GM23248 (cell line): ENCODE measurements around the gene CREB3L1. TPM values are rescaled to one million over a fixed set of nuclear protein-coding genes. Genes with fewer than 3 reads are reported as not detected.

Experiments
- DNase-seq: peaks from one replicate; pipeline ENCODE4 v3.0.0-alpha.2; 2015
- H2AFZ ChIP-seq: fragments of 200-600 bp; sonication (generic); 2 replicates; pipeline ENCODE4 v1.6.1; 2016; ENCODE audit warnings: antibody characterized with exemption
- H3F3A ChIP-seq: fragments of 200-600 bp; sonication (generic); 2 replicates; pipeline ENCODE4 v1.6.1; 2016; ENCODE audit warnings: mild to moderate bottlenecking, antibody characterized with exemption, mixed run types; ENCODE audit not compliant: insufficient read depth
- H3K27ac ChIP-seq: fragments of 200-600 bp; sonication (generic); 2 replicates; pipeline ENCODE4 v1.5.1; 2016; ENCODE audit warnings: mild to moderate bottlenecking
- H3K27me3 ChIP-seq: fragments of 200-600 bp; sonication (generic); replicated peaks from 2 replicates; pipeline ENCODE4 v1.6.1; 2016; ENCODE audit warnings: mild to moderate bottlenecking; ENCODE audit not compliant: insufficient read depth
- H3K36me3 ChIP-seq: fragments of 200-600 bp; sonication (generic); 2 replicates; pipeline ENCODE4 v1.6.1; 2016; ENCODE audit warnings: low read depth, mild to moderate bottlenecking
- H3K4me1 ChIP-seq: fragments of 200-600 bp; sonication (generic); 2 replicates; pipeline ENCODE4 v1.6.1; 2016; ENCODE audit warnings: mild to moderate bottlenecking; ENCODE audit not compliant: insufficient read depth
- H3K4me2 ChIP-seq: fragments of 200-600 bp; sonication (generic); one replicate; pipeline ENCODE4 v1.6.1; 2016; ENCODE audit warnings: mild to moderate bottlenecking; ENCODE audit not compliant: unreplicated experiment
- H3K4me3 ChIP-seq: fragments of 200-600 bp; sonication (generic); 2 replicates; pipeline ENCODE4 v1.5.1; 2016; ENCODE audit warnings: mild to moderate bottlenecking
- H3K79me2 ChIP-seq: fragments of 200-600 bp; sonication (generic); 2 replicates; pipeline ENCODE4 v1.6.1; 2016; ENCODE audit warnings: mild to moderate bottlenecking; ENCODE audit not compliant: insufficient read depth
- H3K9ac ChIP-seq: fragments of 200-600 bp; sonication (generic); 2 replicates; pipeline ENCODE4 v1.6.1; 2016; ENCODE audit warnings: mild to moderate bottlenecking
- H3K9me2 ChIP-seq: fragments of 200-600 bp; sonication (generic); 2 replicates; pipeline ENCODE4 v1.6.1; 2016; ENCODE audit warnings: mixed run types, mild to moderate bottlenecking, moderate library complexity; ENCODE audit not compliant: insufficient read depth
- H3K9me3 ChIP-seq: fragments of 200-600 bp; sonication (generic); one replicate; pipeline ENCODE4 v1.6.1; 2017; ENCODE audit warnings: low read depth
- H4K20me1 ChIP-seq: fragments of 200-600 bp; sonication (generic); 2 replicates; pipeline ENCODE4 v1.6.0; 2016; ENCODE audit not compliant: insufficient read depth
- EZH2 ChIP-seq: fragments of 200-600 bp; sonication (generic); IDR thresholded peaks from 2 replicates; pipeline ENCODE4 v1.6.1; 2018; ENCODE audit warnings: antibody characterized with exemption, mild to moderate bottlenecking; ENCODE audit not compliant: insufficient read depth, poor library complexity, severe bottlenecking
- EZH2phosphoT487 ChIP-seq: fragments of 200-600 bp; sonication (generic); IDR thresholded peaks from 2 replicates; pipeline ENCODE4 v1.6.1; 2018; ENCODE audit warnings: antibody characterized with exemption, moderate library complexity, mild to moderate bottlenecking, low read depth; ENCODE audit not compliant: insufficient read depth
- WGBS, 2 experiments: methylation state at CpG; one replicate each; pipeline ENCODE4 v1.1.6; 2015 to 2017; ENCODE audit warnings: low lambda C conversion rate in 2 of 2, low coverage in 1 of 2; ENCODE audit errors: missing lambda C conversion rate in 2 of 2; 5-methylcytosine and 5-hydroxymethylcytosine counted together
- in situ Hi-C: fragments of 300-500 bp; cut with MboI; formaldehyde crosslinking; loops from 2 replicates; pipeline ENCODE4 v1.15.0; 2020
- polyA plus RNA-seq: library from polyadenylated mRNA; unstranded; fragments of >200 nt; fragmentation: Nextera tagmentation; extraction: Ambion mirVana; gene quantifications from 2 replicates; pipeline ENCODE4 v1.2.1, GENCODE V29; 2016
- total RNA-seq: library from RNA; depleted of rRNA; stranded (reverse); fragments of >200 nt; shearing (Covaris generic); gene quantifications from 2 replicates; pipeline ENCODE4 v1.2.3, GENCODE V29; 2014

CREB3L1 gene
- total and polyA plus RNA-seq, 2 experiments from 2014 or later, result 37.7 to 146 TPM

GRCh38 chr11:46291441-46292150, 14.1 kb downstream of the CREB3L1 start:
- no peaks in the 10 kb centered on the region for H3K9me3 ChIP-seq
- 1 to 3% methylated on average over 10 of the region's 10 CpGs for WGBS, 2 experiments
- H3K79me2 ChIP-seq, result peaks cover 80% of the 10 kb centered on the region
- no peaks in the 10 kb centered on the region for H3K27me3 ChIP-seq
- in situ Hi-C loops, result no loop called here
- TF ChIP-seq EZH2 (no peak), EZH2phosphoT487 (no peak)
- no peak overlapping the region for H2AFZ ChIP-seq
- DNase-seq, result peak; percentile 90
- peak overlapping the region; percentile 73 for H3K4me2 ChIP-seq
- no peaks in the 10 kb centered on the region for H4K20me1 ChIP-seq
- H3K9me2 ChIP-seq, result no peaks in the 10 kb centered on the region
- H3K9ac ChIP-seq, result peak overlapping the region; percentile 90
- H3F3A ChIP-seq, result peaks cover 64% of the 10 kb centered on the region
- peaks cover 68% of the 10 kb centered on the region for H3K4me1 ChIP-seq
- peak overlapping the region; percentile 99 for H3K27ac ChIP-seq
- 0 out of 2 replicates have a peak, but pooled peaks cover 3% of the 10 kb centered on the region for H3K36me3 ChIP-seq
- peak overlapping the region; percentile 32 for H3K4me3 ChIP-seq

DNA sequence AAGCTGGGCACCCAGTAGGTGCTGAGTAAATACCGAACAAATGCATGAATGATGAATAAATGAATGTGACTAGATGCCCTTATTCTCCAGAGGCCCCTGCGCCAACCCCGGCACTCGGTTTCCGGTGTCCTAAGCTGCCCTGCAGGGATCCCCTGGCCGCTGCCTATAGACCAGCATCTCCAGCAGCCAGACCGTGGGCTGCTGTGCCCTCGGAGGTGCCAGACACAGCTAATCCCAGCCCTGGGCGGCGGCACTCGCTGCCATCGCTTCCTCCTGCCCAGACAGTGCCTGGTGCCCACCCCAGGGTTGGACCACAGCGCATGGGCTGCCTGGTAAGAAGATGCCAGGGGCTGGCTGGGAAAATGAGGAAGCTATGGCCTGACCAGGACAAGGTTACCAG, 15.6 kb downstream of the CREB3L1 start:
- H3K27me3 ChIP-seq, result no peaks in the 10 kb centered on the region
- no peak for TF ChIP-seq EZH2phosphoT487
- no peak for TF ChIP-seq EZH2
- peaks cover 80% of the 10 kb centered on the region for H3K79me2 ChIP-seq
- no peaks in the 10 kb centered on the region for H3K9me3 ChIP-seq
- 28 to 34% methylated on average over 13 of the region's 13 CpGs for WGBS, 2 experiments
- H3K4me3 ChIP-seq, result no peak overlapping the region
- H3F3A ChIP-seq, result peaks cover 64% of the 10 kb centered on the region
- in situ Hi-C loops, result no loop called here
- DNase-seq, result no peak
- H3K36me3 ChIP-seq, result no peaks in the 10 kb centered on the region
- no peaks in the 10 kb centered on the region for H4K20me1 ChIP-seq
- H2AFZ ChIP-seq, result no peak overlapping the region
- H3K27ac ChIP-seq, result peak overlapping the region; percentile 99
- no peaks in the 10 kb centered on the region for H3K9me2 ChIP-seq
- H3K9ac ChIP-seq, result peak overlapping the region; percentile 90
- H3K4me2 ChIP-seq, result peak overlapping the region; percentile 73
- H3K4me1 ChIP-seq, result peaks cover 80% of the 10 kb centered on the region

GRCh38 chr11:46293641-46294103, 16.2 kb downstream of the CREB3L1 start:
- H3F3A ChIP-seq, result peaks cover 70% of the 10 kb centered on the region
- peak overlapping the region; percentile 73 for H3K4me2 ChIP-seq
- peak overlapping the region; percentile 99 for H3K27ac ChIP-seq
- no peak overlapping the region for H3K4me3 ChIP-seq
- H3K27me3 ChIP-seq, result no peaks in the 10 kb centered on the region
- H3K79me2 ChIP-seq, result peaks cover 79% of the 10 kb centered on the region
- H4K20me1 ChIP-seq, result no peaks in the 10 kb centered on the region
- in situ Hi-C loops, result no loop called here
- no peaks in the 10 kb centered on the region for H3K9me2 ChIP-seq
- H3K9me3 ChIP-seq, result no peaks in the 10 kb centered on the region
- DNase-seq, result peak; percentile 99
- WGBS, 2 experiments, result 7 to 10% methylated on average over 9 of the region's 9 CpGs
- no peaks in the 10 kb centered on the region for H3K36me3 ChIP-seq
- H2AFZ ChIP-seq, result no peak overlapping the region
- peaks cover 86% of the 10 kb centered on the region for H3K4me1 ChIP-seq
- TF ChIP-seq EZH2 (no peak), EZH2phosphoT487 (0 out of 2 replicates have a peak, but pooled peaks have one; percentile 28)
- peak overlapping the region; percentile 90 for H3K9ac ChIP-seq

DNA sequence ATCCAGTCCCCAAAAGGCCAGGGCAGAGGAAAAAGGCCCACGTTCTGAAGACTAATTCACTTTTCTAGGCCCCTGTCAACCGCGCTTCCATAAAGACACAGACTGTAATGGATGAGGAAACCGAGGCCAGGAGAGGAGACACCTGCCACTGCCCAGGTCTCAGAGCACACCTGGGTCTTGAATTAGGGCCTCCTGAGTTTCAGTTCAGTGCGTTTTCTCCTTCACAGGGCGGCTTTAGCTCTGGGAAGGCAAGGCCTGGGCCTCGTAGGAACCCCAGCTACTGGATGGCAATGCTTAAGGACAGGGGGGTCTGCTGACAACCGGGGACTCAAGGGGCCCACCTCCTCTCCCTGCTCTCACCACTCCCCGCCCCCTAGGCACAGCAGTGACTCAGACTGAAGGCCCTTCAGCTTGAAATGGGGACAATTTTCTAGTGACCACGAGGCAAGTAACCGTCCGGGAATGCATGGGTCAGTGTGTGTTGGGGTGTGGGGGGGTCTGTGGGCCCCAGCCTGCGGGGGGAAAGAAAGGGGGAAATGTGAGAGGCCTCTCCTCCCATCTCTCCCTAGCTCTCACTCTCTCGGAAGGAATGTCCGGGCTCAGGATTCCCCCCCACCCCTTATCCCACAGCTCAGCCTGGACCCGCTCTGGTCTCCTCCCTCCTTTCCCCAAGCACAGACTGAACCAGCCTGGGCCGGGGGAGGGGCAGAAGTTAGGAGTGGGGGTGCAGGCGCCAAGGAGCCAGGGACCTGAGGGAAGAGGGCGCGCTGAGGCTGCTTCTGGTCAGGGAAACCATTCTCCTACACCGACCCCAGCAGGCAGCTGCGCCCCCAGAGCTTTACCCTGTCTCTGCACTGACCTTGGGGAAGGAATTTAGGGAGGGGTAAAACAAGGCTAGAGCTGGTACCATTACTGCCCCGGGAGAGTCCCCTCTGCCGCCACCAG, 17.2 kb downstream of the CREB3L1 start:
- peak; percentile 95 for DNase-seq
- Histone ChIP-seq H3K79me2 (peaks cover 70% of the 10 kb centered on the region), H3K9me2 (no peaks in the 10 kb centered on the region), H3K36me3 (no peaks in the 10 kb centered on the region), H3K4me3 (peak overlapping the region; percentile 68), H3K27ac (peak overlapping the region; percentile 99), H3K27me3 (no peaks in the 10 kb centered on the region), H3K4me1 (peaks cover 89% of the 10 kb centered on the region), H3F3A (peaks cover 70% of the 10 kb centered on the region), H2AFZ (no peak overlapping the region), H3K4me2 (peak overlapping the region; percentile 84), H3K9me3 (no peaks in the 10 kb centered on the region), H4K20me1 (no peaks in the 10 kb centered on the region), H3K9ac (peak overlapping the region; percentile 90)
- 2% methylated on average over 21 to 24 of the region's 24 CpGs for WGBS, 2 experiments
- in situ Hi-C loops, result no loop called here
- TF ChIP-seq EZH2phosphoT487, result no peak
- TF ChIP-seq EZH2, result no peak
